AG09319 (cell line): ENCODE measurements around the gene IGFBP6.
"Not testable (repeated sequence)": the region's sequence is repeated elsewhere in the genome, so short reads cannot be mapped to it uniquely, and the experiment has no call there.

ENCODE experiments used
- DNase-seq: peaks from one replicate; pipeline ENCODE4 v3.0.0-alpha.2; 2010; ENCODE audit warnings: low read depth; ENCODE audit errors: extremely low read depth
- CTCF ChIP-seq: IDR thresholded peaks from 2 replicates; pipeline ENCODE4 v1.5.1; 2011; ENCODE audit warnings: low read depth, mild to moderate bottlenecking, inconsistent platforms, low read length, moderate library complexity

IGFBP6 gene

GRCh38 chr12:53102883-53103807, 5.7 kb downstream of the IGFBP6 start, which contains the start of gene SOAT2:
TSS of gene SOAT2 (plus strand) at chr12:53103486. CDS start at chr12:53103578, 92 bp downstream.
- no peak for TF ChIP-seq CTCF

DNA sequence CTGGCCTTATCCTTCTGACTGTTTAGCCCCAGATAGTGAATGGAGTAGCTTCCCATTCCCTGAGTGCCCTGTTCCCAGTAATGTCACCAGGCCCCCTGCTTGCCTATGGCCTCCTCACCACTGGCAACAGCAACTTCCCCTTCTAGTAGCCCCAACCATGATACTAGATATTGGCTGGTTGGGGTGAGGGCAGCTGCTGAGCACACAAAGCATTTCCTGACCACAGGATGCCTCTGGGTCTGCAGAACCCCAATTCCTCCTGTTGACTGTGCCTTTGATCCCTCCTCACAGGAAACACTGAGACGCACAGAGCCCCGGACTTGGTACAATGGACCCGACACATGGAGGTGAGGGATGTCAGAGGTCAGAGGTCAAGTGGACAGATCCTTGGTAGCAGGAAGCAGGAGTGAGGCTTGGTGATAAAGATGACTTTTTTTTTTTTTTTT, 6.4 kb downstream of the IGFBP6 start:
- TF ChIP-seq CTCF: no peak
- no peak for DNase-seq

More at GRCh38 chr12:53102883-53103807, 5.7 kb downstream of the IGFBP6 start, which contains the start of gene SOAT2:
- DNase-seq: no peak

DNA sequence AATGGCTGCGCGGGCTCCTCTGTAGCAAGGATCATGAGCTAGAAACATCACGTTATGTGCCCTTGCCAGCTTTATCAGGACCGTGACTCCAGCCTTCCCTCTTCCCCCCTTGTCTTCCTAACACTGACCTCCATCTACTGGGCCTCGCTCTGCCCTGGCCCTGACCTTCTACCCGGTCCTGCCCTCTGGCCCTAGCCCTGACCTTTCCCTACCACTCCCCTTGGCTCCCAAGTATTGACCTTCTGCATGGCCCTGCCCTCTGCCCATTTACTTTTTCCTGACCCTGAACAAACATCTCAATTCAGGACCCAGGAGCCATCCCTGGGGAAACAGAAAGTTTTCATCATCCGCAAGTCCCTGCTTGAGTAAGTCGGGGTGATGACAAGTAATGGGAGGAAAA, 7.8 kb downstream of the IGFBP6 start:
- no peak for DNase-seq
- no peak for TF ChIP-seq CTCF

DNA sequence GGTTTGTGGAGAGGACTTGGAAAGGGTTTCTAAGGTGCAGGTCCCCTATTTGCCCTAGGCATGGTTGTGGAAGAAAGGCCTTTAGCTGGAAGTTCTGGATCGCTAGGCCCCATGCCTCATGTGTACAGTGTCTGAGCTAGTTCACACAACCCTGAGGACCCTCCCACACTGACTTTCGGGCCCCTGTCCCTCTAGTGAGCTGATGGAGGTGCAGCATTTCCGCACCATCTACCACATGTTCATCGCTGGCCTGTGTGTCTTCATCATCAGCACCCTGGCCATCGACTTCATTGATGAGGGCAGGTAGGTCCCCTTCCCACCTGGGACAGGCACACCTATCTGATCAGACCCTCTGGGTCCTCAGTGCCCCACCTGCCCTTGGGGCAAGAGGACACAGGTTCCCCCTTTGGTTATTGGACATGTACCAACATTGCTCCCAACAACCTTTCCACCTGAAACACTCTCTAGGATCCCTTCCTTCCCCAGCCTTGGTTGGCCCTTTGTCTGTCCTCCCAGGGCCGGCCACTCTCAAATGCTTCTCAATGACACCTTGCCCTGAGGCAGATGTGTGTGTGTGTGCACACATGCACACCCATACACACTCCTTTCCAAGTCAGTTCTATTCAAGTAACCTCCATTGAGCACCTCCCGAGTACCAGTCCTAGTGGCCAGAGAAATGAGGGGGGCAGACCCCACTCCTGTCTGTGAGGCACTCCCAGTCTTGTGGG, 8.4 kb downstream of the IGFBP6 start:
- DNase-seq: no peak
- TF ChIP-seq CTCF: no peak

- TF ChIP-seq CTCF: no peak
- DNase-seq: no peak
These were observed 9.7 kb downstream of the IGFBP6 start for GRCh38 chr12:53107122-53107521.

GRCh38 chr12:53112431-53112830, 15.0 kb downstream of the IGFBP6 start:
- DNase-seq: not testable (repeated sequence)

- DNase-seq: no peak
These were observed 15.8 kb downstream of the IGFBP6 start for GRCh38 chr12:53113136-53113705.

More at GRCh38 chr12:53113136-53113705, 15.8 kb downstream of the IGFBP6 start:
- TF ChIP-seq CTCF: no peak
